Medulla oblongata (tissue), 1 donor: ENCODE measurements around the gene TTC3.

Experiments used
- DNase-seq: peaks from one replicate; pipeline ENCODE4 v3.0.0-alpha.2; 2015; ENCODE audit errors: extremely low spot score

The TTC3 gene

DNA sequence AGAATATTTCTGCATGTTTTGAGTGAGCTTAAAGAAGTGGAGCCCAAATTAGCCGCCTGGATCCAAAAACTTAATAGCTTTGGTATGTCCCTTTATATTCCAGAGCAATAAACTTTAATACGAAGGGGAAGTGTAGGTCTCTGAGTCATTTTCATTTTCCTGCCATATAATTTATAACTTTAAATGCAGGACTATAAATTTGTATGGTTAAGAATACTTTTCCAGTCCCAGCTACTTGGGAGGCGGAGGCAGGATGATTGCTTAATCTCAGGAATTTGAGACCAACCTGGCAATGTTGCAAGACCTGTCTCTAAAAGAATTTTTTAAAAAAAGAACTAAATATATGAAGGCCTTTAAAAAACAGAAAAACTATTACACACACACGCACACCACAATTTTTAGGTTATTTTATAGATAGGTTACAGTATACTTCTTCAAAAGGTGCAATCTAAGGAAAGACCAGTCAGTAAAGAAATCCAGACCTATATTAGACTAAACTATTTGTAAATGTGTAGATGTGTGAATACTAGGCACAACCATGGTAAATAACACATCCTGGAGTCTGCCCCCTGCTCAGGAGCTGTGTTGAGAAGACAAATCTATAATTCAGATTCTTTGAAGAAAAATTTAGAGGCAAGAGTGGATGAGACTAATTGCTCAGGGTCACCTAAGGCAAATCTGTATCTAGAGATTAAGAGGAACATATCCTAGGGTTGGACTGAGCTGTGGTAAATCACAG is 80.3 kb downstream of the TTC3 start:
- no peak for DNase-seq

GRCh38 chr21:37153935-37154350 is 80.9 kb downstream of the TTC3 start:
- peak; percentile 41 for DNase-seq

DNA sequence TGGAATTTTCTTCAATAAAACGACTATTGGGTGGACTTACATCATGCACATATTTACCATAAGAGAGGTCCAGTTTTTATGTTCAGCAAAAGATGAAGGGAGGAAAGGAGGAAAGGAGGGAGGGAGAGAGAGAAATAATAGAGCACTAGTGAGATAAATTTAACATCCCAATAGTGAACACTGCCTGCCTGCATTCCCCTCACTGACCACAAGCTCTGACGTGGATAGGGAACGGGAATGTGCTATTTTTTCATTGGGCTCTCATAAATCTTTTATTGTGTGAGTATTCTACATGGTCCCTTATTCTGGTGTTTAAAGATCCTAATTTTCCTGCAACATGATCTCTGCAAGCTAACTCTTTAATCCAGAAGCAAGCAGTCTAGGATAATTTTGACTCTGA is 82.1 kb downstream of the TTC3 start:
- DNase-seq = no peak

DNA sequence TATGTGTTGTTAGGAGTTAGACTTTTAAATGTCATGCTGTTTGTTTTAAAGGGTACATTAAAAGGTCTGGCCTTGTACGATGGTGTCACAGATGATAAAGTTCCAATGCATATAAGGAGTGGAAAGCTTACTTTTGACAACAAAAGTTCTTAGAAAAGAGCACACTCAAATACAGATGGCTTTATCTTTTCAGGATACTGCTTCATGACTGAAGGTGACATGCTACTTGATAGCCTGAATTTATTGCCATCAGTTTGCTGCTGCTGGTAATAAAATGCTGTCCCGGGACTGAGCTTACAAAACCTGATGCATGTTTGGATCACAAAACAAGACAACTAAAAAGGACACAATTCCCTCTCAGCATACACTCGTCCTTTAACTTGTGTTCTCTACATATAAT is 84.9 kb downstream of the TTC3 start:
- DNase-seq = no peak

DNA sequence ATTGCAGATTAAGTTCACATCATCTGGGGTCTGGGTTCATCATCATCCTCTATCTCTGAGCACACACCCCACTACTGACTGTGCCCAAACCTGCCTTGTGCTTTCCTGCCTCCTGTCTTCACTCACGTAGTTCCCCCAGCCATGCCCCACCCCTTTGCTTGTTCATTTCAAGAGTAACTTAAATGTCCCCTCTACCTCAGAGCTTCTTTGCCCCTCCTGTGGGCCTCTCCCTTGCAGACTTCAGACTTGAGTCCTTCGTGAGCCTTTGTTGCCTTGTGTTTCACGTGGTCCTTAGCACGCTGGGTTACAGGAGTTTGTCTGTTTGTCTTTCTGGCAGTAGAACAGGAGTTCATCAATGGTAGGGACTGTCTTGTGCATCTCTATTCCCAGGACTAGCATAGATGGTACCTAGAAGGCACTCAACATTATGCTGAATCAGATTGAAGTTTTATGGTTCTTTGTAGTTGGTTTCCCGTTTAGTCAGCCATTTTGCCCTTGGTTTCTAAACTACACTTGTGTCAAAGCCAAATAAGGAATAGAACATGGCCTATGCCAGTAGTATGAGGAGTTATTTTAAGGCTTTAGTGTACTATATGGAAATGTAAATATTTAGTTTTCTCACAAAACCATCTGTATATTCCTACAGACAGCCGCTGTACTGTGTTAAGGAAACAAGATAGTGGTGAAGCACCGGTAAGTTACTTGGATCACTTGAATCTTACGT is 86.2 kb downstream of the TTC3 start:
- DNase-seq = no peak

DNA sequence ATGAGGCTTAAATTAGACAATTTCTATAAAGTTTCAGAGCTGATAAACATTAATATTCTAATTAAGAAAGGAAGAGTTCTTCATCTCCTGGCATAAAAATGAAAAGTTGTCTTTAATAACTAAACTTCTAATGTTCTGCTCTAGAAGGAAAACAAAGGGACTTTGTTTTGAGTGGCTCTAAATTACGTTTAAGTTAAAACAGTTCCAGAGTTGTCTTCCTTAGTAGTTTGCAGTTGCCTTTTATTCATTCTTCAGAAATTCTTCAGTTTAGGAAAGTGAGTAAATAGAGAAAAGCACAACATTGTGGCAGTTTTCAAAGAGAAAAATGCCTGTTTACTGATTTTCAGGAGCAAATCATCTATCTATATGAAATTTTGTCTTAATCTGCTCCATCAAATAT is 86.9 kb downstream of the TTC3 start:
- no peak for DNase-seq

GRCh38 chr21:37164742-37165141 is 91.7 kb downstream of the TTC3 start:
- DNase-seq = no peak

- no peak for DNase-seq
These were observed 92.5 kb downstream of the TTC3 start for GRCh38 chr21:37165586-37165985.

- no peak for DNase-seq
These were observed 93.7 kb downstream of the TTC3 start for GRCh38 chr21:37166733-37167132.

GRCh38 chr21:37168666-37169065 is 95.6 kb downstream of the TTC3 start:
- DNase-seq = no peak

- no peak for DNase-seq
These were observed 99.6 kb downstream of the TTC3 start for GRCh38 chr21:37172646-37173045.

GRCh38 chr21:37176716-37177115 is 103.7 kb downstream of the TTC3 start:
- no peak for DNase-seq

DNA sequence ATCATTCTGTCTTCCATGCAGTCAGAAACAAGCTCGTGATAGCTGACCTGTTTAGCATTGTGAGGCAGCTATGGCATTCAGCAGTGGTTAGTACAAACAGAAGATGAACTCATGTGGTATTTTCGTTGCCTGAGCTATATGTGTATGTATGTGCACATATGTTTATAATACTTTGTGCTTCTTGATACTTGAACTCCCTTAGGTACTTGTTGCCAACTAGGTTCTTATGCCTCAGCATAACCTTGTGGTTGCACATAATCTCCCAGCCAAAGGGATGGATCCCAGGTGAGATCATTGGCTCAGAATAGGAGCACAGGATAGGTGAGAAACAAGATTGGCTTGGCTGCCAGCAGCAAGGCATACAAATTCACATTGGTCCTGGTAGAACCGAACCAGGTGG is 108.0 kb downstream of the TTC3 start:
- DNase-seq = no peak

DNA sequence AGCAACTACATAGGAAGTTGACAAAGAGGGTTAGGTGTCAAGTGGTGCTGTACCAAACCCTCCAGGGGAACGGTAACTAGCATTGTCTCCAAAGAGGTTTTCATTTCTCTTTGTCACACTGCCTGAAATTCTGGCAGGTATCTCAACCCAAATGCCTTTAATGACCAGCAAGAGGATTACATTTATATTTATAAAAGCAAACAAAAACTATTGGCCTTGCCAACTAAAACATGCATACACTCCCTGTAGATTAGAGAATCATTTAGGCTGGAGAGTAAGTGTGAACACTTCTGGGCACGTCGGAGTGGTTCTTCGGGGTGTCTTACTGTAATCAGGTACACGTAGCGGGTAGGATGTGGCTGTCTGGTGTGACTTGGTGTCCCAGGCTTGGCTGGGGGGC is 109.2 kb downstream of the TTC3 start:
- DNase-seq = no peak

DNA sequence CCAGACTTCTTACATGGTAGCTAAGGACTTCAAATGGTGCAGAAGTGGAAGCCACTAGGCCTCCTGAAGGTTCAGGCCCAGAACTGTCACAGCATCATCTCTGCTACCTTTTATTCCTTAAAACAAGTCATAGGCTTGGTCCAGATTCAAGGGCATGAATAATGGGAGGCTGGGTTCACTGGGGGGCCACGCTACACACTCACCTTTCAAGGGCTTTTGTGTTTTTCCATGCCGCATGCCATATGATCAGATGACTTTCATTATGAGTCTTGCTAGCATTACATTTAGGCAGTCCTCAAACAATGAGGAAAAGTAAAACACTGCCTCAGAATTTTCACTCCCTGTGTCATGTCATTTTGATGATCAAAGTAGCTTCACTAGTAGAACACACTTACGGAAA is 110.7 kb downstream of the TTC3 start:
- DNase-seq = no peak

GRCh38 chr21:37184784-37185593 is 111.9 kb downstream of the TTC3 start:
- DNase-seq = no peak

- DNase-seq = no peak
These were observed 113.9 kb downstream of the TTC3 start for GRCh38 chr21:37186983-37187382.

DNA sequence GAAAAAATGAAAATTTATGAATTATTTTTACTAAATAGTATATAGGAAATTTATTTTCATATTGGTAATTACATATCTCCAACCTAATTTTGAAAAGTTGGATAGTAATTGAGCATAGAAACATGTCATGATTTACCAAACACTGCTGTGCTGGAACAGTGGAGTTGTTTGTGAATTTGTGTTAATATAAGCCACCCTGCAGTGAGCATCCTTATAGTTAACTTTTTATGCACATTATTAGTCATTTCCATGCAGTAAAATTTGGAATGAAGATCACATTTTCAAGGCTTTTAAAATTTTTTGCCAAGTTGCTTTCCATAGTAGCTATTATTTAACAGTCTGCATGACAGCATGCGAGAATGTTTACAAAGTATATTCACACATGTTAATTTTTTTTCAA is 115.8 kb downstream of the TTC3 start:
- no peak for DNase-seq

DNA sequence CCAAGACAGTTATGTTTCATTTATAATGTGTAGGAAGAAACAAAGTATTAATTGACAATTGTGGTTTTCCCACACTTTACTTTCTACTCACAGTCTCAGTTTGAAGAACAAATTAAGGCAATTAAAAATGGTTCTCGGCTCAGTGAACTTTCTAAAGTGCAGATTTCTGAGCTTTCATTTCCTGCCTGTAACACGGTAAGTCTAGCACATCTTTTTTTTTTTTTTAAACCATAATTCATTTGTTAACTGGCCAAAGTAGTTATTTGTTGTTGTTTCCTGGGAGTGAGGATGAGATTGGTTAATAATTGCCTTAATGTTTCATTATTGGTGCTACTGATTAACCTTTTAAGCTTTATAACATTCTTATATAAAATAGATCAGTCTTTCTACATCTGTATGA is 119.0 kb downstream of the TTC3 start:
- no peak for DNase-seq

GRCh38 chr21:37193006-37193405 is 120.0 kb downstream of the TTC3 start:
- DNase-seq = no peak

- DNase-seq = no peak
These were observed 120.6 kb downstream of the TTC3 start for GRCh38 chr21:37193676-37194075.

DNA sequence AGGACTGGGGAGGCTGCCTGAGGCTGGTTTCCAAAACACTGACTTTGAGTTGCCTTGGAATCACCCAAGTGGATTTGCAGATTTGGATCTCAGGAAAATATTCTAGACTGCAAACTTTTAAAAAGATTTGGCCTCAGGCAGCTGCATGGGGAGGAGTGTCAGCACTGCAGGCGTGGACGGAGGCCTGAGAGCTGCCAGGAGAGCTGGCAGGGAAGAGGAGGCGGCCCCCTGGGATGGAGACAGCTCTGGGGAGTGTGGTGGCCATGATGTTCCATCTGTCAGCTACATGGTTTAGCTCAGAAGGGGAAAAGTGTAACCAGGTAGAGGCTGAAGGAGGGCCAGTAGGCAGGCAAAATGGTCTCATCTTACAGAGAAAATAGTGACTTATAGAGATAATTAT is 122.0 kb downstream of the TTC3 start:
- peak; percentile 47 for DNase-seq

DNA sequence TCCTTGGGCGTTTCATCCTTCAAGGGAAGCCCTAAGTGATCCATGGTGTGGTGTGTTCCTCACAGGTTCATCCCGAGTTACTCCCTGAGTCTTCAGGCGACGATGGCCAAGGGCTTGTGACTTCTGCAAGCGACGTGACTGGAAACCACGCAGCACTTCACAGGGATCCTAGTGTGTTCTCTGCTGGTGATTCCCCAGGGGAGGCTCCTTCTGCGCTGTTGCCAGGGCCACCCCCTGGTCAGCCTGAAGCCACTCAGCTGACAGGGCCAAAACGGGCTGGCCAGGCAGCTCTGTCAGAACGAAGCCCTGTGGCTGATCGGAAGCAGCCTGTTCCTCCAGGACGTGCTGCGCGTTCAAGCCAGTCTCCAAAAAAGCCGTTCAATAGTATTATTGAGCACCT is 122.6 kb downstream of the TTC3 start:
- DNase-seq = no peak
